Measurements from ENCODE around the gene LAMA2.

Gene LAMA2

DNA sequence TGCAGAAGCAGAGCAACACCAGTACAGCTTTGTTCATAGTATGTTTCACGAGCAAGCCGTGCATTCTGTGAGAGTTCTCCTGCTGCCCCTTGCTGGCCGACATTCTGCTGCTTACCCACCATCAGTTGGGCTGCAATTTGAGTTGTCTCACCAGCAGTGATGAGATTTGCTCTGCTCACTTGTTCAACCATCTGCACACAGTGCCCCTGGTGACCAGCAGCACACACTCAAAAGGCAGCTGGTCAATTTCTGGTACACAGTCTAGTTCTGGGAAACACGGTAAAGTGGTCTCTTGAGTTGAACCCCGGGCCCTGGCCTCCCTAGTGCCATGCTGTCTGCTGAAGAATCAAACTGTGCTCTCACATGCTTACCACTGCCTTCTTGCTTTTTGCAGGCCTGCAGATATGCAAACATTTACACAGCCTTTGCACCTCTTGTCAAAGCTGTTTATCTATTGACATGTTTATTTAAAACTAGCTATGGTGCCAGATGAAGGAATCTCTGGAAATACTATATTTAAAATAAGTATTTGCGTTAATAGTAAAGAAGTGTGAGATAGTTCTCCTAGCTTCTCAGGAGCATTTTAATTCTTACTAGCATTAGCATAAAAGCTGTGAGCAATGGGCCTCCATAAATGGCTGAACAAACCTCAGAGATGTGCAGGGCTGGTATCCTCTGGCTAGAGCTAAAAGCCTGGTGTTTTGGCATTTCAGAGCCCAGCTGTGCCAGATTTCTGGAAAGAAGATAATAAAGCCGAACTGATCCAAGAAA, 592.7 kb downstream of the LAMA2 start:
- no peak for DNase-seq

DNA sequence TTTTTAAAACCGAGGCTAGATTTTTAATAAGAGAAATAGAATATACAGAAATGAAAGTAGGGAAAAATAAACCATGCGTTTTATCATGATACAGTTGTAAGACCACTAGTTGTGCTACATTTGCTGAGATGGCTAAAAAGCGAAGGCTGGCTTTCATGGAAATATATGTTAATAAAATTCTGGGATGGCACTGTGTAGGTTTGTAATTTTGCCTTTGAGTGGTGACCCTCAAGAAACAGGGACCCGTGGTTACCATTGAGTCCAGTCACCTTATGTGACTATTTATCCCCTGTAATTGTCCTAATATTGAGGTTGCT, 593.3 kb downstream of the LAMA2 start:
- DNase-seq, result no peak

- DNase-seq, result no peak
These were observed 593.9 kb downstream of the LAMA2 start for GRCh38 chr6:129476810-129477209.

- DNase-seq, result no peak
These were observed 595.4 kb downstream of the LAMA2 start for GRCh38 chr6:129478379-129478778.

DNA sequence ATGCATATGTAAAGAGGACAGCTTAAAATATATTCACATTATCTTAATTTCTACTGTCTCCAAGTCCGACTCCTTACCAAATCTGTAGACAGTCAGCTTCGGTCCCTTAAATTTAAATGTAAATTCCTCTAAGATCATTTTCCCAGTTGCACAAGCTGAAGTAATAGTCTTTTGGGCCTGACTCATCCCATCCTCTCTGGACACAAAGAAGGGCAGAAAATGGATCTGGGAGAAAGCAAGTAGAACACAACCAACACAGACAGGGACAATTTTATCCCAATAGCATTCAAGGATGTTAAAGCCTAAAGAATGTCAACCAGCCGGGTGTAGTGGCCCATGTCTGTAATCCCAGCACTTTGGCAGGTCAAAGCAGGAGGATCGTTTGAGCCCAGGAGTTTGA, 598.8 kb downstream of the LAMA2 start:
- DNase-seq, result no peak

DNA sequence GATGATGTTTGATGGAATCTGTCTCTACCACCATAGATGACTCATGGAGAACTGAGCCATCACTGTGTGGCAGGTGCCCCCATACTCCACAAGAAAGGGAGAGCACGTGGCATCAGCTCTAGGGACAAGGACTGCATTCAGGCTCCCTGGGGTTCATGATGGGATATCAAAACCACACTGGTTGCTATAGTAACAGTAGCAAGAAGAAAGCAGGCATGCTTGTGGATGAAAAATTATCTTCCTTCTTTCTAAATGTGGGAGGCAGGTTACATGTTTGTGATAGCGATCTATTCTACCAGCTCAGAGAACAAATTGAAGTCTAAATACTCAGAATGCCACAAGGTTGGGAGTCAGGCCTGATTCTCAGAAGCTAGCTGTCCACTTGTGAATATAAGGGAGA, 602.8 kb downstream of the LAMA2 start:
- DNase-seq, result no peak

GRCh38 chr6:129486327-129486726, 603.4 kb downstream of the LAMA2 start:
- no peak for DNase-seq

DNA sequence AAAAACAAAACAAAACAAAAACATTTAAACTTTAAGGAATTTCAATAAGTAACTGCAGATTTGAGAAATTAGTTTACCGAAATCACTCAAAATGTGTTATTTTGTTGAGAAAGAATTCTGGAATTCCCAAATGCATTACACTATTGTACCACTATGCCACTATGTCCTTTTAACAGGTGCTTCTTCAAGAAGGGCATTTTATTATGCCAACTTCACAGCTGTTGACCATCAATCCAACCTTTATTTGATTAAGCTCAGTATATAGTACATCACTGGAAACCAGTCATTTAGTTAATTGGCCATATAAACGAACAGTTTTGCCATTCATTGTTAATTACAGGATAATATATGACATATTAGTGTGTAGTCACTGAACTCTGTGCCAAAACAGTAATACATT, 605.4 kb downstream of the LAMA2 start:
- peak; percentile 14 for DNase-seq

GRCh38 chr6:129489215-129489765, 606.4 kb downstream of the LAMA2 start:
- DNase-seq, result no peak

GRCh38 chr6:129490521-129491255, 607.8 kb downstream of the LAMA2 start:
- DNase-seq, result no peak

DNA sequence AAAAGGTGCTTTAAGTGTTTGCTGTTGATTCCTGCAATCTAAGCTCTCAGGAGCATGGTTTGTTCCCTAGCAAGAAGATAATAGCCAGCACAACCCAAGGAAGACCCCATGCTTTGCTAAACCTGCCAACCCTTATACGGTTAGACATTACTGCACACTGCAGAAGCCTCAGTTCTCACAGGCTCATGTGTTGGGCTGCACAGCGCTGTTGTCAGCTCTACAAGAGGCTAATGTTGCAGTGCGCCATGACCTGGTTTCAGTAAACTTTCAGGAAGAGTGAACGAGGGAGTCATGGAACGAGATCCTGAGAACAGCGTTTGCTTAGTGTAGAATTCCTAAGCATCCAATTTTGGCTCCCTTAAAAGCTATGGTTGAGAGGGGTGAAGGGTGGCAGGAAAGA, 608.5 kb downstream of the LAMA2 start:
- DNase-seq, result no peak

- no peak for DNase-seq
These were observed 609.3 kb downstream of the LAMA2 start for GRCh38 chr6:129492260-129492659.

GRCh38 chr6:129493354-129493902, 610.5 kb downstream of the LAMA2 start:
- DNase-seq, result no peak

DNA sequence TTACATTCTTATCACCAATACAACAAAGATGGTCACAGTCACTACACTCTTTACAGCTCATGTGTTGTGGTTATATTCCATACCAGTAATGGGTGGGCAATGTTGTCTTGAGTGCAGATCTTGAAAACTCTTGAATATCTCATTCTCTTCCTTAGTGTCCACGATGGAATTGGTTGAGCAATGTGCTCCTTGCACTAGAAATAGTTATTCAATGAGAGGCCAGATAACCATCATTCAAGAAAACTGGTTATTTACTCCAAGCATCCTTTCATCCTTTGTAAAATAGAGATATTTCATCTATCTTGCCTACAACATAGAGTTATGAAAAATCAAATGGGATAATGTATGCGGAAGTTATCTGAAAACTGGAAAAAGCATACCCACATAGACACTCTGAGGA, 611.2 kb downstream of the LAMA2 start:
- no peak for DNase-seq

DNA sequence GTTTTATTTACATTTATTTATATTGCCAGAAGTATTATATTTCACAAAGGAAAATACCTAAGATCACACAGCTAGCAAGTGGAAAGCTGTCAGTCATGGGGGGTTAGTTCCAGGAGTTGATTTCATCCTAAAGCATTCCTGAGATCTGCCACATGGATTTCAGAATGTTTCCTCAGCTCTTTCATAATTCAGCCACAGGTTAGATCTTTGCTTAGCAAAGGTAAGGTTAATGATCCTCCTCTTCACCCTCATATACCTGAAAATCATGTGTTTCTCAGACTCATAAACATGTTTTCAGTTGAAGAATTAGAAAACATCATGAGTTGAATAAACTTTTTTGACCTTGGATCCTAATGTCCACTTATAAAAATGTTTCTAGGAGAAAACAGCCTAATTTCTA, 611.6 kb downstream of the LAMA2 start:
- DNase-seq, result no peak

DNA sequence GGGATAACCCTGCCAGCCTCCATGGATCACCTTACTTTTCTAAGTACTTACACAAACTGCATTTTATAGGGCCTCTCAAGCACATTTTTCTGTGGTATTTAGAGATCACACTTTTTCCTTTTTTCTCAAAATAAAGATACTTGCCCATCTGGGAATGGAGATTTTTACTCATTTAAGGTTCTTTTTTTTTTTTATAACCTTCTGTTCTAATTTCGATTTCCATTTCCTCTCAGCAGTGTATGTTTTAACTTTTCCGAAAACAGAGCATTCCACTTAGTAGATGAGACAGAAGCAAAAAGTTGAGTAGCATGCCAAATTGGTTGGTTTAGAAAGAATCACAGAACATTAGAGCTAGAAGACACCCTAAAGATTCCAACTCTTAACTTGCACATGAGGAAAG, 612.7 kb downstream of the LAMA2 start:
- DNase-seq, result no peak

DNA sequence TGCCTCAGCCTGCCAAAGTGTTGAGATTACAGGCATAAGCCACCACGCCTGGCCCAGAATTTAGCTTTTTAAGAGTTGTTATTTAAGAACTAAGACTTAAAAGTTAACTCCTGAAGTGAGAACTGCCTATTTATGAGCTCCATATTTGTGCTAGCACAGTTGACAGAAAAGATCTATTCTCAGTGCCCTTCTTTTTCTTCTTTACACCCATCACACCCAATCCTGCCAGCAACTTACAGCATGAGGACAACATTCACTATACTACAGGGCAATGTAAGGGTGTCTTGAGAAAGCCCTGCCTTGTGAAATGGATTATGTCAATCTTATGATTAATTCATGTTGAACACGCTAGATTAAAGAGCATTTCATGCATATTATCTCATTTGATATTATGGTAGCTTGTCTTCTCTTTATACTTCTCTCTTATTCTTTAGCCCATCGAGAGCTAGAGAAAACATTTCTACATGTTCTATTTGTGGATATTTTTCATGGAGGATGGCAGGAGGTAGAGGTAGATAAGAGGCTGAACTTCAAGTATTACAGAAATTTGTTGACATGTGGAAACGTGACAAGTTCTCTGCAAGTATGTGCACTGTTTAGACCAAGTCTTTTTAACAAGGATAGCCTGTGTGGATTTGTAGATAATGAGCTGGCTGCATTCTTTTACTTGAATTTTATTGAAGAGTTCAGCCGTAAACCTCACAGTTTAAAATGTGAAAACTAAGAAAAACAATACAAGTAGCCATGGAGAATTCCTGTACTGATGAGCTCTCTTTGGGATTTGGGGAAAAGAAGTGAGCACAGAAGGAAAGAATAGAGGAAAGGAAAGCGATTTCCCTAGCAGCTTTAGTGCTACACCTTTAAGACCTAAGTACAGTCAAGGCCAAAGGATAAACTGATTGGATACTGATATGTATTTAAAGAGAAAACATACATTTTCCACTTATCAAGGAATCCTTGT, 614.8 kb downstream of the LAMA2 start:
- DNase-seq, result no peak

DNA sequence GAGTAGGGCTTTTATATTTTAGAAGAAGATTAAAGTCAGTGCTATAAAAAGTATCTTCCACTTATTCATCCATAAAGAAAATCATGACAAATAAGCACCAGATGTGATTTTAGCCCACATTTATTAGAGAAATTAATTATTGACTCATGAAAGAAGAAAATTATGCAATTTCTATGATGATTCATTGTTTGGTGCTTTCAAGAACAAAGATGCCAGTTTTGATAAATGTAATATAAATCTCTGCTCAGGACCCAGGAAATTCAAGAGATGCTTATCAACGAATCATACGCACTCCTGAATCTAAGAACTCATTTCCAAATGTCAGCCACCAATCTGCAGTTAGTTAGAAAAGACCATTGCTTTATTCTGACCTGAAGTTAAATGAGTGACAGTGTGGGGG, 615.6 kb downstream of the LAMA2 start:
- no peak for DNase-seq

DNA sequence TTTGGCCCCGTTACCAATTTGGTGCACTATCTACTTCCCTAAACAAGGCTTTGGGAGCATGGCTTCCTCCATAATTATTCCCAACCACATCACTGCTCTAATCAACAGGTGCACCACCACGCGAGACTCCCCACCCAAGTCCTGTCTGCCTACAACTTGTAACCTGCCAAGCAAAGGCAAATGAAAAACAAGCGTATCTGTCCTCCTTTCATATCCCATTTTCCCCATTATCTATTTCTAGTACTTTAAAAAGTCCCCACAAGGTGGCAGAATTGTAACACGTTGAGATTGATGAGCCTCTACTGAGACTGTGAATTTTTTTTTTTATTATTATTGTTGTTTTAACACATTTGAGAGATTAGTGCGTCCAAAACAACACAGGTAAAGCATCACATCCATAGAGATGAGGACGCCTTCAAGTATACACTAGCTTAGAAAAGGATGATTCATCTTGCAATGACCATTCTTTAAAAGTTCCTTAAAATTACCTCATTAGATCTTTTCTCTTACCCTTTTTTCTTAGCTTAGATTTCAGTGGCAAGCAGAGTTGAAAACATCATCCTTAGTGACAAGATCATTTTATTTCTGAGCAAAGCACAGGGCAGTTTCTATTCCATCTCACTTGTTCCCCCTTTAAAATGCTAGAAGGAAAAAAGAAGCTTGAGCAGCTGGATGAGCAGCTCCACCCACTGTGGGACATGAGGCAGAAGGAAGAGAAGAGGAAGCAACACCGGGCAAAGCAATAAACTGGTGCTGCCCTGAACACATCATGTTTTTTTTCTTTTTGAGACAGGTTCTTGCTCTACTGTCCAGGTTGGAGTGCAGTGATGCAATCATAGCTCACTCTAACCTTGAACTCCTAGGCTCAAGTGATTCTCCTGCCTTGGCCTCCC, 616.3 kb downstream of the LAMA2 start:
- DNase-seq, result peak; percentile 40

GRCh38 chr6:129499843-129500219, 616.9 kb downstream of the LAMA2 start:
- DNase-seq, result no peak

DNA sequence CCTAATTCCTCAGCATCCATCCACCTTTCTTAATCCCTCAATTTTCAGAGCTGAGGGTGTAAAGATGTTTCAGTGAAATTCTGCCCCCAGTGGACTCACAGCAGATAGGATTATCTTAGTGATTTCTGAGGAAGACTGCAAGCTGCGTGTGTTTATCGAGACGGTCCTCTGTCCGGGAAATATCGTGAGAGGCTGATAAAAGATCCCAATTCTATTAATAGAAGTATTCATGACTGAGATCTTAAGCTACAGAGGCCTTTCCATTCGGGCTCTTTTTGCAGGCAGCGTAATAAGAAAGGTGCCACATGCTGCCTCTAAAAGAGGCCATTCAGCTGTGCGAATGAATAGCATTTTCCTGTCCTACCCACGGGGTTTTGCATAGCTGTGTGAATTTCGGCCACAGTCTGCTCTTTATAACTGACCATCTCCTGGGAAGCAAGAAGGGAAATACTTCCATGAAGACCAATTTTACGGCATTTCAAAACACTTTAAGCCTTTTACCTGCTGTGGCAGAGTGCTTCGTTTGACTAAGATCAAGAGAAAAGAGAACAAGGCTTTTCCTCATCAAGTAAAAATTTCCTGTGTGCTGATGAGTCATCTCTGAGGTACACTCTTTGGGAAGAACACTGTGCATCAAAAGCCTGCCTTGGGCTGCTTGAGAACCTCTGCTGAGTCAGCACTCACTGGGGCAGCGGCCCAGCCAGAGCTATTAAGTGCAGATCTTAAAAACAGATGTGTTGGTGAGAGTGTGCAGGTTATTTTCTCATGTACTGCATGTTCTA, 618.2 kb downstream of the LAMA2 start:
- DNase-seq, result no peak
